ENCODE measurements around the gene UNC13B.
"Not testable (repeated sequence)": the region's sequence is repeated elsewhere in the genome, so short reads cannot be mapped to it uniquely, and the experiment has no call there.

The UNC13B gene

GRCh38 chr9:35164711-35165110 is 2.9 kb downstream of the UNC13B start:
- DNase-seq, result no peak

GRCh38 chr9:35167429-35167828 is 5.6 kb downstream of the UNC13B start:
- not testable (repeated sequence) for DNase-seq

- DNase-seq, result no peak
These were observed 7.2 kb downstream of the UNC13B start for GRCh38 chr9:35168963-35169362.

GRCh38 chr9:35172878-35173277 is 11.1 kb downstream of the UNC13B start:
- DNase-seq, result no peak

GRCh38 chr9:35177520-35177919 is 15.7 kb downstream of the UNC13B start:
- no peak for DNase-seq

GRCh38 chr9:35179347-35180280 is 17.8 kb downstream of the UNC13B start:
- no peak for DNase-seq

GRCh38 chr9:35180801-35181200 is 19.0 kb downstream of the UNC13B start:
- DNase-seq, result no peak

GRCh38 chr9:35182401-35182800 is 20.6 kb downstream of the UNC13B start:
- not testable (repeated sequence) for DNase-seq

GRCh38 chr9:35182996-35183754 is 21.4 kb downstream of the UNC13B start:
- DNase-seq, result not testable (repeated sequence)

- DNase-seq, result not testable (repeated sequence)
These were observed 22.1 kb downstream of the UNC13B start for GRCh38 chr9:35183755-35184480.

- DNase-seq, result no peak
These were observed 24.7 kb downstream of the UNC13B start for GRCh38 chr9:35186524-35186923.

- DNase-seq, result no peak
These were observed 28.4 kb downstream of the UNC13B start for GRCh38 chr9:35190203-35190602.

- no peak for DNase-seq
These were observed 29.3 kb downstream of the UNC13B start for GRCh38 chr9:35191105-35191504.

GRCh38 chr9:35193762-35194161 is 32.0 kb downstream of the UNC13B start:
- DNase-seq, result no peak

GRCh38 chr9:35195683-35196082 is 33.9 kb downstream of the UNC13B start:
- DNase-seq, result no peak

GRCh38 chr9:35198191-35198590 is 36.4 kb downstream of the UNC13B start:
- DNase-seq, result no peak

- DNase-seq, result no peak
These were observed 41.7 kb downstream of the UNC13B start for GRCh38 chr9:35203528-35203927.

- no peak for DNase-seq
These were observed 43.5 kb downstream of the UNC13B start for GRCh38 chr9:35205340-35205739.

GRCh38 chr9:35211854-35212253 is 50.0 kb downstream of the UNC13B start:
- DNase-seq, result no peak

- no peak for DNase-seq
These were observed 59.0 kb downstream of the UNC13B start for GRCh38 chr9:35220659-35221338.

GRCh38 chr9:35225677-35226076 is 63.9 kb downstream of the UNC13B start:
- no peak for DNase-seq

- DNase-seq, result no peak
These were observed 64.8 kb downstream of the UNC13B start for GRCh38 chr9:35226651-35227050.

GRCh38 chr9:35227284-35227683 is 65.5 kb downstream of the UNC13B start:
- DNase-seq, result no peak

Measured in NCI-H1436 (cell line).